PC-9 (cell line): ENCODE results near the gene RAPGEF1.

ENCODE experiments used
- EZH2 ChIP-seq: fragments of 200-600 bp; sonication (generic); IDR thresholded peaks from 2 replicates; pipeline ENCODE4 v1.8.0; 2017; ENCODE audit warnings: antibody characterized with exemption, low read depth
- TF ChIP-seq, protein P1 (sequence below): fragments of 200-600 bp; sonication (generic); conservative IDR thresholded peaks from 2 replicates; pipeline ENCODE4 v1.6.1; 2017; ENCODE audit warnings: mixed run types, antibody characterized with exemption, mild to moderate bottlenecking, moderate library complexity

DNA sequence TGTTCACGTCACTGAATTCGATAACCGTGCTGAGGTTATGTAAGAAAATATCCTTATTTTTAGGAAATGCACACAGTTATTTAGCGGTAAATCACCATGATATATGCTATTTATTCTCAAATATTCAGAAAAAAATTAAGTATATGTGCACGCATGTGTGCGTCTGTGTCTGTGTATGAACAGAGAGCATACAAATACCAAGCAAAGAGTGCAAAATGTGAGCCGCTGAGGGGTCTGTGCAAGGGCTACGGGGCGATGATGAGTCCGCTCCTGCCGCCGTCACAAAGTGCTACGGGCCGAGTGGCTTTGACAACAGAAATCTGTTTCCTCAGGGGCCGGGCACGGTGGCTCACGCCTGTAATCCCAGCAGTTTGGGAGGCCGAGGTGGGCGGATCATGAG lies 201.9 kb downstream of the RAPGEF1 start:
- TF ChIP-seq, protein P1, sequence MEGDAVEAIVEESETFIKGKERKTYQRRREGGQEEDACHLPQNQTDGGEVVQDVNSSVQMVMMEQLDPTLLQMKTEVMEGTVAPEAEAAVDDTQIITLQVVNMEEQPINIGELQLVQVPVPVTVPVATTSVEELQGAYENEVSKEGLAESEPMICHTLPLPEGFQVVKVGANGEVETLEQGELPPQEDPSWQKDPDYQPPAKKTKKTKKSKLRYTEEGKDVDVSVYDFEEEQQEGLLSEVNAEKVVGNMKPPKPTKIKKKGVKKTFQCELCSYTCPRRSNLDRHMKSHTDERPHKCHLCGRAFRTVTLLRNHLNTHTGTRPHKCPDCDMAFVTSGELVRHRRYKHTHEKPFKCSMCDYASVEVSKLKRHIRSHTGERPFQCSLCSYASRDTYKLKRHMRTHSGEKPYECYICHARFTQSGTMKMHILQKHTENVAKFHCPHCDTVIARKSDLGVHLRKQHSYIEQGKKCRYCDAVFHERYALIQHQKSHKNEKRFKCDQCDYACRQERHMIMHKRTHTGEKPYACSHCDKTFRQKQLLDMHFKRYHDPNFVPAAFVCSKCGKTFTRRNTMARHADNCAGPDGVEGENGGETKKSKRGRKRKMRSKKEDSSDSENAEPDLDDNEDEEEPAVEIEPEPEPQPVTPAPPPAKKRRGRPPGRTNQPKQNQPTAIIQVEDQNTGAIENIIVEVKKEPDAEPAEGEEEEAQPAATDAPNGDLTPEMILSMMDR = no peak
- no peak for TF ChIP-seq EZH2
